Osteoblast (primary cell): ENCODE measurements around the gene ZNF780B. TPM values are rescaled to one million over a fixed set of nuclear protein-coding genes. Genes with fewer than 3 reads are reported as not detected.

Experiments used
- DNase-seq: peaks from one replicate; pipeline ENCODE4 v3.0.0; 2011; ENCODE audit warnings: low spot score, mixed read lengths; ENCODE audit not compliant: insufficient read length; ENCODE audit errors: missing footprints
- H2AFZ ChIP-seq: 2 replicates; pipeline ENCODE4 v1.6.0; 2011; ENCODE audit warnings: mild to moderate bottlenecking, low read length
- H3K27ac ChIP-seq: 2 replicates; pipeline ENCODE4 v1.5.1; 2011; ENCODE audit warnings: mild to moderate bottlenecking, low read depth, low read length, moderate library complexity
- H3K27me3 ChIP-seq: 2 replicates; pipeline ENCODE4 v1.6.0; 2012; ENCODE audit warnings: mild to moderate bottlenecking, control low read depth, inconsistent platforms, low read length, moderate library complexity; ENCODE audit not compliant: insufficient read depth
- H3K36me3 ChIP-seq: 2 replicates; pipeline ENCODE4 v1.5.1; 2011; ENCODE audit warnings: mild to moderate bottlenecking, low read length, control low read depth, moderate library complexity; ENCODE audit not compliant: insufficient read depth
- H3K4me1 ChIP-seq: 2 replicates; pipeline ENCODE4 v1.5.1; 2011; ENCODE audit warnings: mild to moderate bottlenecking, low read length, control low read depth, moderate library complexity; ENCODE audit not compliant: insufficient read depth
- H3K4me2 ChIP-seq: 2 replicates; pipeline ENCODE4 v1.6.0; 2011; ENCODE audit warnings: mild to moderate bottlenecking, low read length; ENCODE audit not compliant: insufficient read depth
- H3K4me3 ChIP-seq: fragments of 200-600 bp; sonication (generic); 3 replicates; pipeline ENCODE4 v1.5.1; 2012; ENCODE audit warnings: mild to moderate bottlenecking, low read length, inconsistent platforms; ENCODE audit not compliant: insufficient read depth
- H3K79me2 ChIP-seq: 2 replicates; pipeline ENCODE4 v1.6.0; 2012; ENCODE audit warnings: mild to moderate bottlenecking, low read length, control low read depth, inconsistent platforms; ENCODE audit not compliant: insufficient read depth
- H3K9me3 ChIP-seq: 2 replicates; pipeline ENCODE4 v1.5.1; 2011; ENCODE audit warnings: low read depth, low read length, control low read depth
- H4K20me1 ChIP-seq: 2 replicates; pipeline ENCODE4 v1.6.0; 2012; ENCODE audit warnings: mild to moderate bottlenecking, low read length, control low read depth; ENCODE audit not compliant: insufficient read depth
- total RNA-seq: library from RNA; depleted of rRNA; stranded (reverse); fragments of >200 nt; gene quantifications from 2 replicates; pipeline ENCODE4 v1.2.3, GENCODE V29; 2012
- TF ChIP-seq, protein P1 (sequence below): IDR thresholded peaks from 2 replicates; pipeline ENCODE4 v1.5.1; 2011; ENCODE audit warnings: mild to moderate bottlenecking, low read depth, low read length, moderate library complexity; ENCODE audit errors: extremely low read depth

Gene ZNF780B
- total RNA-seq, 1 donor = 14.5 TPM

DNA sequence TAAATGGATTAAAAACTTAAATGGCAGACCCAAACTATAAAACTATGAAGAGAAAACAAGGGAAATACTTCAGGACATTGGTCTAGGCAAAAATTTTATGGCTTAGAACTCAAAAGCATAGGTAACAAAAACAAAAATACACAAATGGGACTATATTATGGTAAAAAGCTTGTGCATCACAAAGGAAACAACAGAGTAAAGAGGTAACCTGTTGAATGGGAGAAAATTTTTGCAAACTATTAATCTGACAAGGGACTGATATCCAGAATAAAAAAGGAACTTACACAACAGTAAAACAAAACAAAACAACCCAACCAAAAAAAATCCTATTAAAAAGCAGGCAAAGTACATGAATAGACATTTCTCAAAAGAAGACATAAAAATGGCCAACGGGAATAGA is 68.4 kb downstream of the ZNF780B start:
- Histone ChIP-seq H3K9me3 (peaks cover 5% of the 10 kb centered on the region), H3K27ac (no peak overlapping the region), H4K20me1 (peaks cover 3% of the 10 kb centered on the region), H3K36me3 (peaks cover 9% of the 10 kb centered on the region), H3K79me2 (peaks cover 23% of the 10 kb centered on the region), H3K27me3 (no peaks in the 10 kb centered on the region), H2AFZ (no peak overlapping the region), H3K4me3 (no peak overlapping the region), H3K4me2 (no peak overlapping the region), H3K4me1 (no peaks in the 10 kb centered on the region)
- DNase-seq = no peak
- TF ChIP-seq, protein P1, sequence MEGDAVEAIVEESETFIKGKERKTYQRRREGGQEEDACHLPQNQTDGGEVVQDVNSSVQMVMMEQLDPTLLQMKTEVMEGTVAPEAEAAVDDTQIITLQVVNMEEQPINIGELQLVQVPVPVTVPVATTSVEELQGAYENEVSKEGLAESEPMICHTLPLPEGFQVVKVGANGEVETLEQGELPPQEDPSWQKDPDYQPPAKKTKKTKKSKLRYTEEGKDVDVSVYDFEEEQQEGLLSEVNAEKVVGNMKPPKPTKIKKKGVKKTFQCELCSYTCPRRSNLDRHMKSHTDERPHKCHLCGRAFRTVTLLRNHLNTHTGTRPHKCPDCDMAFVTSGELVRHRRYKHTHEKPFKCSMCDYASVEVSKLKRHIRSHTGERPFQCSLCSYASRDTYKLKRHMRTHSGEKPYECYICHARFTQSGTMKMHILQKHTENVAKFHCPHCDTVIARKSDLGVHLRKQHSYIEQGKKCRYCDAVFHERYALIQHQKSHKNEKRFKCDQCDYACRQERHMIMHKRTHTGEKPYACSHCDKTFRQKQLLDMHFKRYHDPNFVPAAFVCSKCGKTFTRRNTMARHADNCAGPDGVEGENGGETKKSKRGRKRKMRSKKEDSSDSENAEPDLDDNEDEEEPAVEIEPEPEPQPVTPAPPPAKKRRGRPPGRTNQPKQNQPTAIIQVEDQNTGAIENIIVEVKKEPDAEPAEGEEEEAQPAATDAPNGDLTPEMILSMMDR = no peak

DNA sequence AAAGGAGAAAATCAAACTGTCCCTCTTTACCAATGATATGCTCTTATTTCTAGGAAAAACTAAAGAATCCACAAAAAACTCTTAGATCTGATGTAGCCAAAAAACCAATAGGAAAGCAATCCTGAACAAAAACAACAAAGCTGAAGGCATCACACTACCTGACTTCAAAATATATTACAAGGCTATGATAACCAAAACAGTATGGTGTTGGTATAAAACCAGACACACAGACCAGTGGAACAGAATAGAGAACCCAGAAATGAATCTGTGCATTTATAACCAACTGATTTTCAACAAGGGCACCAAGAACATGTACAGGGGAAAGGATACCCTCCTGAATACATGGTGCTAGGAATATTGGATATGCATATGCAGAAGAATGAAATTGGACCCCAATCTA is 68.9 kb downstream of the ZNF780B start:
- DNase-seq = no peak
- TF ChIP-seq, protein P1 = no peak
- Histone ChIP-seq H3K4me1 (no peaks in the 10 kb centered on the region), H3K4me3 (no peak overlapping the region), H3K9me3 (peaks cover 5% of the 10 kb centered on the region), H4K20me1 (peaks cover 3% of the 10 kb centered on the region), H3K4me2 (no peak overlapping the region), H3K79me2 (peaks cover 23% of the 10 kb centered on the region), H3K36me3 (peaks cover 11% of the 10 kb centered on the region), H3K27ac (no peak overlapping the region), H3K27me3 (no peaks in the 10 kb centered on the region), H2AFZ (no peak overlapping the region)

DNA sequence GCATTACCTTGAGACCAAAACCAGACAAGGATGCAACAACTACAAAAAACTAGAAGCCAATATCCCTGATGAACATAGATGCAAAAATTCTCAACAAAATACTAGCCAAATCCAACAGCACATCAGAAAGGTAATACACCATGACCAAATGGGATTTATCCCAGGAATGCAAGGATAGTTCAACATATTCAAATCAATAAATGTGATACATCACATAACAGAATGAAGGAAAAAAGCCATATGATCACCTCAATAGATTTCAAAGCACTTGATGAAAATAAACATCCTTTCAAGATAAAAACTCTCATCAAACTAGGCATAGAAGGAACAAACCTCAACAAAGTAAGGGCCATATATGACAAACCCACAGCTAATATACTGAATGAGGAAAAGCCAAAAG is 69.4 kb downstream of the ZNF780B start:
- TF ChIP-seq, protein P1 = no peak
- Histone ChIP-seq H3K27ac (no peak overlapping the region), H2AFZ (no peak overlapping the region), H3K79me2 (peaks cover 23% of the 10 kb centered on the region), H3K4me3 (no peak overlapping the region), H3K36me3 (peaks cover 17% of the 10 kb centered on the region), H3K9me3 (peaks cover 5% of the 10 kb centered on the region), H3K4me1 (no peaks in the 10 kb centered on the region), H3K27me3 (no peaks in the 10 kb centered on the region), H3K4me2 (no peak overlapping the region), H4K20me1 (peaks cover 3% of the 10 kb centered on the region)
- DNase-seq = no peak

DNA sequence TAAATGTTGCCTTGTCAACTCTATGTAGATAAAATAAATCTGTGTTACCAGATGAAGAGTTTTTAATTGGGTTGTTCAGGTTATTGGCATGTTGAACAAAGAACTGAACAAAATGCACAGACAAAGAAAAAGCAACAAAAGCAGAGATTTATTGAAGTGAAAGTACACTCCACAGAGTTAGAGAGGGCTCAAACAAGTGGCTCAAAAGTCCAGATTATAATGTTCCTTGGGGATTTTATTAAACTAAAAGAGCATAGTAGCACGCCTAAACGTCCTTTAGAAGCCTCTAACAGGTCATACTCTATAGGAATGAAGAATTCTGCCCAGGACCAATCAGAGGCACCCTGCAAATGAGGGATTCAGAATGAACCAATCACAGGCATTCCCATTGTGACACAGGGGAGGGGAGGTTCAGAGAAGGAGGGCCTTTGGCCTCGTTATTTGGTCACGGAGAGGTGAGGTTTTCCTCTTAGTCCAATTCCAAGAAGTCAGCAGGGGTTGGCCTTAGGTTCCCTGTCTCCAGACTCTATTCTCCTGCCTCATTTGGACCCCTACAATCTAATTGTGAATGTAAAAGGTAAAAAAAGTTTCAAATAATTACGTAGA is 72.2 kb downstream of the ZNF780B start:
- Histone ChIP-seq H3K4me1 (no peaks in the 10 kb centered on the region), H3K27ac (no peak overlapping the region), H3K36me3 (peaks cover 45% of the 10 kb centered on the region), H3K79me2 (peaks cover 17% of the 10 kb centered on the region), H3K27me3 (no peaks in the 10 kb centered on the region), H2AFZ (no peak overlapping the region), H3K4me3 (no peak overlapping the region), H4K20me1 (peaks cover 3% of the 10 kb centered on the region), H3K4me2 (no peak overlapping the region), H3K9me3 (peaks cover 5% of the 10 kb centered on the region)
- TF ChIP-seq, protein P1 = no peak
- no peak for DNase-seq
